GM19328 (cell line): ENCODE results near the gene NDP.
A peak's percentile ranks its signal among the peaks of the same experiment; 100 is the strongest.
"Not testable (repeated sequence)": the region's sequence is repeated elsewhere in the genome, so short reads cannot be mapped to it uniquely, and the experiment has no call there.

Source experiments
- ATAC-seq: cut with Tn5 transposase; IDR thresholded peaks from one replicate; pipeline ENCODE4 v1.9.1; 2021; ENCODE audit warnings: mild to moderate bottlenecking, moderate library complexity; ENCODE audit not compliant: unreplicated experiment

The NDP gene

DNA sequence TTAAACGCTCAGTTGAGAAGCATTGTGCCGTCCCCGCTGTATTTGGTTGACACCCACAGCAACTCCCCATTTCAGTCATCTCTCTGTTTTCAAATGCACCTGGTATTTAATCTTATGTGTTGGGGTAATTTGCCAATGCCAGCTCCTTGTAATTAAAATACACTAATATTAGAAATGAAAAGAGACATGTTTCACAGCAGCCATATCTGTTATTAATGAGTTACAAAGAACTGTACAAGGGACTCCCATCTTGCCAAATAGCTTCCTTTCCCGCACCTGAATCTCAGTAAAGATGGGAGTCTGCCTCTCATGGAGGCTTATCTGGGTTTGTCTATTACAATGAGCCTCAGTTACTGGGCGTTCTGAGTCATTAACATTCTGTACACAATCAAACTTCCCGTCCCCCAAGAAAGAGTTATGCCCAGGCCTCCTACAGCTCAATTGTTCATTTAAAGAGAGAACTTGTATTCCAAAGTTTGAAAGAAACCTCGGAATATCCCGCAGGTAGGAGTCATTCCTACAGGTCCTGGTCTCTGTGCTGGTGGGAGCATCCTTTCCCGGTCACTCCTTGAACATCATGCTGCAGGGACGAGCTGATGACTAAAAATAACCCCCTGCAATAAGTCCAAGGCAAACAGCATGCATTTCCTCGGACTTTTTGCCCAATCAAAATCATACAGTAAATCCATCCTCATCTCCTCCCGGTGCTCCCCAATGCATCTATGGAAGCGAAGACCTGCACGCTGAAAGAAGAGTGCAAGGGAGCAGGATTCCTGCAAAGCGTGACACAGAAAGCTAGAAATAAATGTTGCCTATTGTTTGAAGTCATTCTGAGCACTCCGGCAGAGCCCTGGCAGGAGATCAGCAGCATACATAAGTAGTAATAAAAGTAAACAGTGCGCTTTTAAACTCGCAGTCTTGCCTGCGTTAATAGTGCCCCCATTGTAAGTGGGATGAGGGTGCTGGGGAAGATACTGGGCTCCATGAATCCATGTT, 926 bp downstream of the NDP start:
- ATAC-seq, result no peak

DNA sequence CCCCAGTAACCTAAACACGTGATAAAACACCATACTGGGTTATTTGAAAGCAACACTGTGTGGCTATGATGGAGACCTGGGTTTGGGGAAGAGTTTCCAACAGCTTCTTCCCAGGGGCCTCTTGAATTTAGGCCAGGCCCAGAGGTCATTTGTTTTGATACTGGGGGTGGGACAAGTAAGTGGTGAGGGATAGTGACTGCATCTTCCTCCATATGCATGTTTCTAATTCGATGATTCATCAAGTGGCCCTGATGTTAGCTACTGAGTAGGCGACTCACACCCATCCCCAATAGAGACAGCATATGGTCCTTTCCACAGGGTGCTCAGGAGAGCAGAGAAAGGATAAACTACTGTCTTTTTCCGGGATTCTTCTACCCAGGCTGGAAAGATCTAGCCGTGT, 2.7 kb downstream of the NDP start:
- ATAC-seq, result no peak

DNA sequence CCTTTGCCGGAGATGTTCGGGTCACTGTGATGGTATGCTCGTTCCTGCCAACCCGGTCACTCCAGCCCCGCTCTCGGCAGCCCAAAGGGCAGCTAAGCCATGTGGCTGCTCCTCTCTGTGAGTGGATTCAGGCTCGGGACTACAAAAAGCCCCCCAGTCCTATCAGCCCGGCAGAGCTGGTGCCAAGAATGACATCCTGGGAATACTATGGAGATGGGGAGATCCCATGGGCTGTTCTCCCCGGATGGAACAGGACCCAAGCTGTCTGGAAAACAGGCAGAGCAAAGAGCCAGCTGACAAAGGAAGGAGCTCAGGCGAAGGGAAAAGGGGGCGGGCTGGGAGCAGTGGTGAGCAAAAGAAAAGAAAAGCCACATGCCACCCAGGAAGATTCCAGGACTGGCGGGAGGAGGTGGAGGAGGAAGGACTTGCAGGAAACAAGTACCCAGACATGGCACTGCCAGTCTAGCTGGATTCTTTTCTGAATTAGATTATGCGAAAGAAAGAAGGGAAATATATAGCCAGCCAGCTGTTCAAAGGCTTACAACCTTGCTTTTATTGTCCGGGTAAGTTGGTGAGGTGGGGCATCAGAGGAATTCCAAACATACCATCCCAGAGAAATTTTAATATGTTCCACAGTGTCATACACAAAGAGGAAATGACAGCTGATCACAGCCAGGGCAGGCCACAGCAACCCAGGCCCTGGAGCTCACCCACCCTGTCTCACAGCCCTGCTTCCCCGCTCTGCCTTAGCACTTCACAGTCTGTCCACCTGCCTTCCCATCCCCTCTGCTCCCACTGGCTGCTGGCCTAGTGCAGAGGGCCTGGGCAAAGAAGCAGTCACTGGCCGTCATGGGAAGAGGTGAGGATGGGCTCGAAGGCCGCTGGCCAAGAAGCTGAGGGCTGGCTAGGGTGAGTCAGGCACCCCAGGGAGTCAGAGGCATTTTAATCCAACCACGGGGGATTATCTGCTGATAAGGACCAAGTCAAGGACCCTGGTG, 3.4 kb downstream of the NDP start:
- no peak for ATAC-seq

DNA sequence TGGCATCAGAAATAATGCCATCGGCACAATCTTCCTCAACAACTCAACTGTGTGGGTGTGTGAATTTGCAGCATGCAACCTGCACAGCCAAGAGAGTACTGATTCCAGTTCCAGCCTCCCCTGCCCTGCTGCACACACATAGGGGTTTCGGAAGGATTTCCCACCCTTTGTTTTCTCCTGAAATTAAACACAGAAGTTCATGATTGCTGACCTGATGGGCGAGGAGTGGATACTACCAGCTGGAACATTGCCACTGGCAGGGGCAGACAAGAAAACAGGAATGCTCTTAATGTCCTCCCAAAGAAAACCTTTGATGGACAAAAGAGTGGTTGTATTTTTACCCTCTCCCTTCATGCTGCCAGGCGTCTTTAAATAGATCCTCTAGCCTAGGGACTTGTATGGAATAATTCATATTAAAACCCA, 4.8 kb downstream of the NDP start:
- no peak for ATAC-seq

DNA sequence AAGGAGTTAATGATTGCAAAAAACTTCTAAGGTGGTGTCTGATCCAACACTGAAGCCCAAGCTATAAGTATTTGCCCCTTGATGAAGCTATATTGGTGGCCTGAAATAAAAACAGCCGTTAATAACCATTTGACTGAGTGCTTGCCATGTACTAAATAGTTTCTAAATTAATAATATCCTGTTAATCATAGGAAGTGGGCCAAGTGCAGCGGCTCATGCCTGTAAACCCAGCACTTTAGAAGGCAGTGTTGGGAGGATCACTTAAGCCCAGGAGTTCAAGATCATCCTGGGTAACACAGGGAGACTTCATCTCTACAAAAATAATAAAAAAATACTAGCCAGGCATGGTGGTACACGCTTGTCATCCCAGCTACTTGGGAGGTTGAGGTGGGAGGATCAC, 8.3 kb downstream of the NDP start:
- ATAC-seq, result no peak

DNA sequence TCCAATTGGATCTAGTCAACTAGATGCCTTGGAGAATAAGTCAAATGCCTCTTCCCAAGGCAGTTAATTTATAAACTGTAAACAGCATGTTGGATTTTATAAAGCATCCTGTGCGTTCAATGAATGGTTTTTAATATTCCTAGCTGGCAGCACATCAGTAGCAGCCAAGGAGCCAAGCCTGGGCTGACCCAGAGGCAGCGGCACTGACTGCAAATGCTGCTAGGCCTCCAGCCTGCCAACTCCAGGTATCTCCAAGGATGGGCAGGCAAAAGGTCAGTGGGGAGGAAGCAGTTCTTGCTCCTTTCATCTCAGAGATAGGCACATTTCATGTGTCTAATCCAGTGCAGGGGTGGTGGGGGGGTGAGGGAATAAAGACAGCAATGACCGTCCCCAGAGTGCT, 9.5 kb downstream of the NDP start:
- no peak for ATAC-seq

DNA sequence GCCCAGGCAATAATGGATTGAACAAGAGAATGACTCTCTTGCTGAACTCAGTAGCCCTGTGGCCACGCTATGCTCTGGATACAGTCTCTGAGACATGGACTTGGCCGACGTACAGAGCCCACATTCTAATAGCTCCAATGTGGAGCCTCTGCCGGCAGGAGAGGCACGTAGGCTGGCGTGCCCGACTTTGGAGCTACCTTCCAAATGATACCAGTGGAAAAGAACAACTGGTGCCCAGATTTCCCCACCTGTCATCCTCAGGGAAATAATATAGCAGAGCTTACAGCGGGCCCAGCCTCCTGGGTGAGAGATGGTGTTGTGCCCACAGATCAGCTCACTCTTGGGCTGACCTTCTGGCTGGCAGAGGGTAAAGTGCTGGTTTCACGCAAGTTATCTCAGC, 10.6 kb downstream of the NDP start:
- no peak for ATAC-seq

DNA sequence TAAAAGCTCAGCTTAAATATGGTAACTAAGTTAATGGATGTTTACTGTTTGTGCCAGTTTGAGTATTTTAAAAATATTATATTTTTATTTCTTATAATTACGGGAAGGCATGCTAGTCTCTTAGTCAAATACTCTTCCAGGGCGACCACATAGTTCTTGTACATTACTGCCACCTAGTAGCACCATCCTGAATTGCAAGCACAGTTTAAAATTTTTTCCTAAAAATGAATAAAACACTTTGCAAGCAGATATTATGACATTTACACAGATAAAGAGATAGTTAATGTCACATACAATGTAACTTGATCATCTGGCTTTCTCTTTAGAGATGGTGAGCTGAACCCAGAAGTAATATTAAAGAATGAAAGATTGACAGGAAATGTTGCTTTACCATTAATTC, 11.5 kb downstream of the NDP start:
- no peak for ATAC-seq

DNA sequence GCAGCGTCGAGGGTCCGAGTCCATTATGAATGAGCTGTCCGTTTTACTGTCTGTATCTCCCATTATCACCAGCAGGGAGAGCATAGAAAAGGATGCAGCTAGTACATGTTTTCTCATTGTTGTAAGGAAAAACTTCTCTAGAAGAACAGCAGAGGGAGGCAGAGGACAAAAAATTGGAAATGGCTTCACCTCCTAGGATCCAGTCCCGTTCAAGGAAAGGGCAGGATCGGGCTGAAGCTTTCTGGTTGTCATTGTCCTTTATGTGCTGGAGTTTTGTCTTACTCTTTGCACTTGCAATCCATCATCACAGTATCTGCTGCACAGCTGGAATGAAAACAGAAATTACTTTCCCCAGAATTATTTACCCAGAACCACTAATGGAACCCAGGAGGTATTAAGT, 14.7 kb downstream of the NDP start:
- peak; percentile 67 for ATAC-seq

DNA sequence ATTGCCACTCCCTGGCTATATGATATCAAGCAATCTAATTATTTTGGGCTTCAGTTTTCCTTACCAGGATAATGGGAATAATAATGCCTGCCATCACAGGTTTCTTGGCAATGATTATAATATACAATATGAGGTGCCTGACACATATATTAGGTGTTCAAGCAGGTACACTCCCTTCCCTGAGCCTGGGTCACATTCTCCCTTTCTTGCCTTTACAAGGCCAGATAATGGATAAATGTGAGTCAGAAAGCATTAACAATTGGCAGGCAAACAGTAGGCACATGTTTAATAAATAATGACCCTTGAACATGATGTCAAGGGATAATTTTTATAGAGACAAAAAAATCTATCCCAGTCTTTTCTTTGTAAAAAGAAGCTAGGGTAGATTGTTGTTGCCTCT, 17.2 kb downstream of the NDP start:
- ATAC-seq, result no peak

DNA sequence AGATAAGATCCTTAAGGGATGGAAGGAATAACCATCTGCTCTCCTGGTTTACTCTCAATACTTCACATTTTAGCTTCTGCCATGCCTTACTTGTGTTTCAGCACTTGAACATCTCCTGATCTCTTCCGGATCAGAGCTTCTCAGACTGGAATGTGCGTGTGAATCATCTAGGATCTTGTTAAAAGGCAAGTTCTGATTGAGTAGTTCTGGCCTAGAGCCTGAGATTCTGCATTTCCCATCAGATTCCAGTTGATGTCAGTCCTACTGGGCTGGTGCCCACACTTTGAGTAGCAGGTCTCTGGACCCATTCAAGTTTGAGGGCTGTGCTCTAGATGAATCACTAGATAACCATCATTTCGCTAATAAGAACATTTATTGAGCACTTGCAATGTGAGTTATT, 20.0 kb downstream of the NDP start:
- no peak for ATAC-seq

DNA sequence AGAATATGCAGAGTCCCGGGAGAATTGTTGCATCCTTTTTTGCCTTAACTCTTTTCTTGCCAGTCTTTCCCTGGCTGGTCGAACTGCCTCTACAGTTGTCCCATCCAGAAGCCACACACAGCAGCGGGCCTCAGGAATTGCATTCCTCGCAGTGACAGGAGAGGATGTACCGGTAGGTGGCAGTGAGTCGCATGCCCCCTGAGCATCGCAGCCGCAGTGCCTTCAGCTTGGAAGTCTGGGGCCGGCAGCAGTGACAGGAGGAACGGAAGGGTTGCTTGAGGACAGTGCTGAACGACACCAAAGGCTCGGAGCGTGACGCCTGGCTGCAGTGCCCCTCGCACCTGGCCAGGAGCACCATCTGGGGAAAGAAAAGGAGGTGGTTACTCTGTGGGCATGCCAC, 23.5 kb downstream of the NDP start:
- ATAC-seq, result no peak

DNA sequence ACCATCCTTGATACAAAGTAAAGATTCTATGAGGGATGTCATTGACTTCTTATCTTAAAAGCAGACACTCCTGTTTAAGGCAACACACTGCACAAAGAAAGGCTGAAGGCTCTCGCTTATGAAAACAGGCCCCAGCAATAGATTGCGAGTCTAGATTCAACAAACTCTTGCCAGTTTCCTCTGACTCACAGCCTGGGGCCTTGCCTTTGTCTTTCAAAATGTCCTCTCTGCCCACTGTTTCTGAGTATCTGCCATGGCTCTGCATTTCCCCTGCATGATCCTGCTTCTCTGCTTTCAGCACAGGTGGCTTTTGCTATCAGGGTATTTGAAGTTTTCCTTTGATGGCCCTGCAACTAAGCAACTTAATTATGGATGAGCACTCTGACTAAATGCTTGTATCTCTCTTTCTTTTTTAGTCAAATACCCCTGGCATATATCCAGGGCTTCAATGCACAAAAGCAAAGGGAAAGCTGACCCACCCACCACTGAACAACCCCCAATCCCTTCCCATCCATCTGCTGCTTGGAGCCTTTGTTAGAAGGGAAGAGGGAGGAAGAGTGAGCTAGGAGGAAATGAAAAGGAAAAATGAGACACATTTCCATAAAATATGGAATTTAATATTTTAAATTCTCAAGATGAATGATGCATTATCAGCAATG, 32.2 kb downstream of the NDP start:
- ATAC-seq, result no peak

DNA sequence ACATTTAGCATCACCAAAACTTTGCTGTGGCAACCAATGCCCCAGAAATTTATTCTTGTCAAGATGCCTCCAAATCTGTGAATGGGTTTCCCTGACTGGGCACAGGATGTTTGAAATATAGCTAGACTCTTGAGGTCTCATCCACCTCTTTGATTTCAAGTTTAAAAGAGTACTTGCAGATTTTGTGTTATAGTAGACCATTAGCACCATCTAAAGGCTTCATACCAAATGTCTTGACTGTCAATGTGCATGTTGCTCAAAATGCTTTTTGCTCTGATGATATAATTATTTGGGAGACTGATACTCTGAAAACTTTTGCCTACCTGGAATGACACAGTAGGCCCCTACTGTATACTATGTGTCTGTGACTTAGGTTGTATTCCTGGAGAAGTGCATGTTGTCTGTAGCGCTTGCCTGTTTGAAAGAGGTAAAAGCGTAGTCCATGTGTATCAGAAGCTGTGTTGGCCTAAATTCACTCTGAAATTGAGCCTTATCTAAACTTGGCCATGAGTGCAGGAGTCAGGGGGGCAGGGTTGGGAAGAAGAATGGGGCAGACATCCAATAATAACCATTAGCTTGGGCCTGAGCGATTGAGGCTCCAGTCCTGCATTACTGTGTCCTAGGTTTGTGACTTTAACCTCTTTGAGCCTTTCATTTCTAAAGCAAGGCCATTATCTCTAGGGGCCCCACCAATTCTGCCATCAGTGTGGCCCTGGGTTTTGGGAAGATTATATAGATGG, 33.8 kb downstream of the NDP start:
- no peak for ATAC-seq

DNA sequence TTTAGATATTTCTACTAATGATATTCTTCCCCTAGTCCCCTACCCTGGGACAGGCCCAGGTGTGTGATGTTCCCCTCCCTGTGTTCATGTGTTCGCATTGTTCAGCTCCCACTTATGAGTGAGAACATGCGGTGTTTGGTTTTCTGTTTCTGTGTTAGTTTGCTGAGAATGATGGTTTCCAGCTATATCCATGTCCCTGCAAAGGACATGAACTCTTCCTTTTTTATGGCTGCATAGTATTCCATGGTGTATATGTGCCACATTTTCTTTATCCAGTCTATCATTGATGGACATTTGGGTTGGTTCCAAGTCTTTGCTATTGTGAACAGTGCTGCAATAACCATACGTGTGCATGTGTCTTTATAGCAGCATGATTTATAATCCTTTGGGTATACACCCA, 51.2 kb downstream of the NDP start:
- not testable (repeated sequence) for ATAC-seq

DNA sequence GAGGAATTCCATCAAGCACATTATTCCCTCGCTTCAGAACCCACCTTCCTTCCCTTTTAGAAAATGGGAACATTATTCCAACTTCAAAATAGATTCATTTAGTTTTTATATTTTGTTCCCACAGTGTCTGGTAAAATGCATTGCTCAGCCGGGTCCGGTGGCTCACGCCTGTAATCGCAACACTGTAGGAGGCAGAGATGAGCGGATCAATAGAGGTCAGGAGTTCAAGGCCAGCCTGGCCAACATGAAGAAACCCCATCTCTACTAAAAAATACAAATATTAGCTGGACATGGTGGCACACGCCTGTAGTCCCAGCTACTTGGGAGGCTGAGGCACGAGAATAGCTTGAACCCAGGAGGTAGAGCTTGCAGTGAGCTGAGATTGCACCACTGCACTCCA, 62.4 kb downstream of the NDP start:
- ATAC-seq, result not testable (repeated sequence)

DNA sequence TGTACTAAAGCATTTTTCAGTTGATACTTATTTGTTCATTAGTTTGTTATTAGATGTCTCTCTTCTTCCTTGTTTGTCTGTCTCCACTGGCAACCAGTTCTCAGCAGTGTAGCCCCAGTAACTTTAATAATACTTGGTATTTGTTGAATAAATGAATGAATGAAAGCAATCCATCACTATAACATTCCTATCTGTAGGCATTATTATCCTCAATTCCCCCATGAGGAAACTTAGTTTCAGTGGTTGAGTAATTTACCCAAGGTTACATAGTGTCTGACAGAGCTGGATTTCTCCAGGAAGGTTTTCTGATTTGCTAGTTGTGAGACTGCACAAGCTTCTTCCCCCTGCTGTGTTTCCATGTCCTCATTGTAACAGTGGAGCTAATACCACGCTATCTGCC, 63.2 kb downstream of the NDP start:
- no peak for ATAC-seq

DNA sequence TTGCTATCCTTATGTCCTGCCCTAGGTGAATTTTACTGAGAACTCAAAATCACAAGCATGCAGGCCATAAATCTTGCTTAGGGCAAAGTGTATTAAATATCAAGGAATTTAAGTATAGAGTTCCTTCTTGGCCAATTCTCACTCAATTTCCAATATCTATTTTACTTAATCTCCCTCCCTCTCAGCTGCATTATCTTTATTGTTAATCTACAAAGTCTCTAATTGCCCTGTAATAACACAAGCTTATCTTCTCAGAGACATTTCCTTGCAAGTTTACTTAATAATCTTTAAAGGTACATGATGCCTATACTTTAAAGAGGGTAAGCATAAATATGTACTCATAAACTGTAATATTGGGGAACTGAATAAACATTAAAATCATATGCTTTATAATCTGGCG, 64.0 kb downstream of the NDP start:
- no peak for ATAC-seq

DNA sequence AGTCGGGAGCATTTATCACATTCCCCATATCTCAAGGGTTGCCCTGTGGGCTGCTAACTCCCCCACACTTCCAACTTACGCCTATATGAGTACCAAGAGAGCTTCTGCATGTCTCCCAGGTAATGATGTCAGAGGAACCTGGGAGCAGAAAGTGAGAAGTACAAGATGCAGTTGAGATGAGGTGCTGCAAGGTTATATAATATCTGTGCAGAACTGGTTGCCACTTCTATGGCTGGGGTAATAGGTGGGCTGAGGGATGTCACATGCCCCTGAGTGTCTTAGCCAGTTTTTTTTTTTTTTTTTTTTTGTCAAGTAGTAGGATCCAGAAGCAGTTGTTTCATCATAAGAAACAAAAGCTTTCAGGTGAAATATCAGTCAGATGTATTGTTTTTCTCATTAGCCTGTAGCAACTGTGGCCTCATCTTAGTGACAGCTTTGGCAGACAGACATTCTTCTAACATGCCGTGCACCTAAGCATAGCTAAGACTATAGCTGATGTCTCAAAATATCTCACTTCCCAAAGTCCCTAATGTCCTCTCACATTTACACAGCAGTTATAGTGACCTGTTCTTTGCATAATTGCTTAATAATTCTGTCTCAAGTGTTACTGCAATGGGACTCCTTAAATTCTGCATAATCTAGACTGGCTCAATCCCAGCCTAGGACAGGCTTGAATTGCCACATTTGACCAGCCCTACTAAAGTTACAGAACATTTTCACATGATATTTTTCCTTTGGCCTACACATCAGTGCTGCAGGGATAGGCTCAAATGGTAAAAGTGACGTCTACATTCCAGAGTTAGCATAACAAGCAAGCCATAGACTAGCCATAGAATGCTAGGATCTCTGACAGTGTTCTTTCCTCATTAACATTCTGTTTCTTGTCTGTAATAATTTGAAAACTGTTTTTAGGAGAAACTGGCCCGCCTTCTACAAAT, 73.0 kb downstream of the NDP start:
- ATAC-seq, result no peak
